22Rv1 (cell line): ENCODE results near the gene S100Z.

Experiments used
- H3K27ac ChIP-seq: fragments of 450-650 bp; 2 replicates; pipeline ENCODE4 v1.5.1; 2017
- ZFX ChIP-seq: fragments of 450-650 bp; IDR thresholded peaks from 2 replicates; pipeline ENCODE4 v1.6.1; 2017; ENCODE audit warnings: antibody characterized with exemption, borderline replicate concordance
- TF ChIP-seq, protein P1 (sequence below): fragments of 450-650 bp; IDR thresholded peaks from 2 replicates; pipeline ENCODE4 v1.5.1; 2017; ENCODE audit warnings: mild to moderate bottlenecking

S100Z gene

DNA sequence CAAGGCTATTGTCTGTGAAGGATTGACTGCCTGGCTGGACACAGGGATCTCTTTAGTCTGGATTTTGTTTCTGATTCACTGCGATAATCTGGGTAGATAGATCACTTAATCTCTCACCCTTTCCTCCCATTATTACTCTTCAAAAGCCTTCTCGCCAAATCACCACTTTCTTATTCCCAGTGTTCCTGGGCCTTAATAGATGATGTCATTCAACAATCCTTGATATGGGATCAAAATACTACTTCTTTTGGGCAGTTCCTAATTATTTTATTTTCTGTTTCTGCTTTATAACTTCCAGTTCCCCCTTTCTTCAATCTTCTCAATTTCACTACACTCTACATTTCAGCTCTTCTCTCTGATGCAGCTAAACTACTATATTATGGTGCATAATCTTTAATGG is 96.3 kb downstream of the S100Z start:
- no peak overlapping the region for H3K27ac ChIP-seq
- TF ChIP-seq, protein P1, sequence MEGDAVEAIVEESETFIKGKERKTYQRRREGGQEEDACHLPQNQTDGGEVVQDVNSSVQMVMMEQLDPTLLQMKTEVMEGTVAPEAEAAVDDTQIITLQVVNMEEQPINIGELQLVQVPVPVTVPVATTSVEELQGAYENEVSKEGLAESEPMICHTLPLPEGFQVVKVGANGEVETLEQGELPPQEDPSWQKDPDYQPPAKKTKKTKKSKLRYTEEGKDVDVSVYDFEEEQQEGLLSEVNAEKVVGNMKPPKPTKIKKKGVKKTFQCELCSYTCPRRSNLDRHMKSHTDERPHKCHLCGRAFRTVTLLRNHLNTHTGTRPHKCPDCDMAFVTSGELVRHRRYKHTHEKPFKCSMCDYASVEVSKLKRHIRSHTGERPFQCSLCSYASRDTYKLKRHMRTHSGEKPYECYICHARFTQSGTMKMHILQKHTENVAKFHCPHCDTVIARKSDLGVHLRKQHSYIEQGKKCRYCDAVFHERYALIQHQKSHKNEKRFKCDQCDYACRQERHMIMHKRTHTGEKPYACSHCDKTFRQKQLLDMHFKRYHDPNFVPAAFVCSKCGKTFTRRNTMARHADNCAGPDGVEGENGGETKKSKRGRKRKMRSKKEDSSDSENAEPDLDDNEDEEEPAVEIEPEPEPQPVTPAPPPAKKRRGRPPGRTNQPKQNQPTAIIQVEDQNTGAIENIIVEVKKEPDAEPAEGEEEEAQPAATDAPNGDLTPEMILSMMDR: no peak
- no peak for TF ChIP-seq ZFX

DNA sequence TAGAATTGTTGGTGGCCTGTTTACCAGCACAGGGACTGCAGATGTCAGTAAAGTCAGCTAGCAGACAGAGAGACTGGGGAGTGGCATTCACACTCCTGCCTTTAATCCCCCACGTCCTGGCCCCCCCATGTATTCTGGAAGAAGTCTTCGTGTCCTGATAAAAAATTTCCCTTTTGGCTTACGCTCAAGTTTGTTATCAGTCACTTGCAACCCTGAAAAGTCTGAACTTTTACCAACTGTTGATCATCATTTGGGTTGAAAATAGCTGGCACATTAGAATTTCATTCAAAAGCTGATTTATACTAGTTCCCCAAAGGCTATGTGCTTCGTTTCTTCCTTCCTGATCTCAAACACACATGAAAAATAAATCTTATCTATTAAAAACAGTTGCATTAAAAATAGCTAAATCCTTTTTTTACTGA is 97.3 kb downstream of the S100Z start:
- H3K27ac ChIP-seq: no peak overlapping the region
- TF ChIP-seq, protein P1: no peak
- no peak for TF ChIP-seq ZFX

DNA sequence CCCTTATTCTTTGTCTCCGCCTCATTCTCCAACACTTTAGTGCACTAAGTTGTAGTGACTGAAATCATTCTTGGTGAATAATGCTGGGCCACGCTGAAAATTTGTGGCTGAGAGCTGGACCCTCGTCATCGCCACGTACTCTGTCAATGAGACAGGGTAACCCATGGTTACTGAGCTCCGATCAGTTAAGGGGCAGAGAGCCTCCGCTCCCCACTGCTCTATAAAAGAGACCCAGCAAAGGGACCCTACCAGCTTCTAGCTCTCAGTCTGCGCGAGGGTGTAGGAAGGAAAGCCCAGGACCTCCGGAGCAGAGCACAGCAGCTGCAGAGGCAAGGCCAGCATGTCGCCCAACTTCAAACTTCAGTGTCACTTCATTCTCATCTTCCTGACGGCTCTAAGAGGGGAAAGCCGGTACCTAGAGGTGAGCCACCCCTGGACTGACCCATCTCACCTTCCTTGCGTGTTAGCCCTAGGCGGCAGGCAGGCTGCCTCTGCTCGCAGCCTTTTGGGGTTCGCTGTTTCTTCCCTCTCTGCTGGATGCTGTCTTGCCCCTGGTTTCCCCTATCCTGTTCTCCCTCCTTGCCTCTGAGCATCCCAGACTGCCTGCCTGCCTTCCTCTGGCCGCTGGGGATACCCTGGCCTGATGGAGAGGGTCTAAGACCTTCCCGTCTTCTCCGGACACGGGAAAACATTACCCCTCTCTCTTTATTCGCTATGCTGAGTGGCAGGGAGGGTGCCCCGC is 103.2 kb downstream of the S100Z start, which contains the start of gene CRHBP:
TSS of gene CRHBP (plus strand) at position 251 of the 742 bp plus-strand sequence. CDS start at position 341, 90 bp downstream.
- no peak within 1 kb of the TSS for H3K27ac ChIP-seq
- no peak for TF ChIP-seq ZFX
- TF ChIP-seq, protein P1: no peak

DNA sequence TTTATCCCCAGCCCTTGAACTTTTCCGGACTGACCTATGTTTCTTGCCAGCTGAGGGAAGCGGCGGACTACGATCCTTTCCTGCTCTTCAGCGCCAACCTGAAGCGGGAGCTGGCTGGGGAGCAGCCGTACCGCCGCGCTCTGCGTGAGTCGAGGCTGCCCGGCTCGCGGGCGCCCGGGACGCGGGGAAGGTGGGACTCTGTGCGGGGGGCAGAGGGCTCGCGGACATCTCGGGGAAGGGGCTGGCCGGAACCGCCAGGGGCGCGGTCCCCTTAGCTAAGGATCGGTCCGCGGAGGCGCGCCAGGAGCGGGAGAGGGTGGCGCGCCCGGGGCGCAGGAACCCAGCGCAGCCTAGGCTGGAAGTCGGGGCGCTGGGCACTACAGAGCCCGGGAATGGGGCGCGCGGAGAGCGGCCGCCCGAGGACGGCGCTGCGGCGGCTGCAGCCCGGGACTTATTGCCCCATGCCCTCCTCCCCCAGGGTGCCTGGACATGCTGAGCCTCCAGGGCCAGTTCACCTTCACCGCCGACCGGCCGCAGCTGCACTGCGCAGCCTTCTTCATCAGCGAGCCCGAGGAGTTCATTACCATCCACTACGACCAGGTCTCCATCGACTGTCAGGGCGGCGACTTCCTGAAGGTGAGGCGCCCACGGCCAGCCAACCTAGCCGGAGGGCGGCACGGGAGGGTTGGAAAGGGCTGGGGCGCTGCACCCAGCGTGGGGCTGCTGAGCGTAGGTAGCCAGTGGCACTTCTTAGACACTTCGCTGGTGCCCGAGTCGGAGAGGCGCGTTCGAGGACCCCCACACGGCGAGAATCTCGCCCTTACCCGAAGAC is 104.0 kb downstream of the S100Z start:
- TF ChIP-seq, protein P1: no peak
- TF ChIP-seq ZFX: no peak
- no peak overlapping the region for H3K27ac ChIP-seq

DNA sequence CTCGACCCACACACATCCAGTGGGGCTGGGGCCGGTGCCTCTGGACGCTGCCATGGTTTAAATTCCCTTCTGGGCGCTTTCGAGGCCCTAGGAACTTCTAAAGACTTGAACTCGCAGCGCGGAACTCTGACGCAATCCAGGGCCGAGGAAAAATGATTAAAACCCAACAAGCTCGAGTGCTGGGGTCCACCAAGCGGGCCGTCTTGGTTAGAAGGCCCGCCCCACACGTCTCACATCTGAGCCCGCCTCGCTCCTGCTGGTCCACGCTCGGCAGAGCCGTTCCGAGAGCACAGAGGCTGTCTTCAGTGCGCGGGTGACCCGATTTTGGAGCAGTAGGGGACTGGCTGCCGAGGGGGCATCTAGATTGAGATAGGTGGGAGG is 104.6 kb downstream of the S100Z start:
- H3K27ac ChIP-seq: no peak overlapping the region
- TF ChIP-seq ZFX: no peak
- TF ChIP-seq, protein P1: no peak

DNA sequence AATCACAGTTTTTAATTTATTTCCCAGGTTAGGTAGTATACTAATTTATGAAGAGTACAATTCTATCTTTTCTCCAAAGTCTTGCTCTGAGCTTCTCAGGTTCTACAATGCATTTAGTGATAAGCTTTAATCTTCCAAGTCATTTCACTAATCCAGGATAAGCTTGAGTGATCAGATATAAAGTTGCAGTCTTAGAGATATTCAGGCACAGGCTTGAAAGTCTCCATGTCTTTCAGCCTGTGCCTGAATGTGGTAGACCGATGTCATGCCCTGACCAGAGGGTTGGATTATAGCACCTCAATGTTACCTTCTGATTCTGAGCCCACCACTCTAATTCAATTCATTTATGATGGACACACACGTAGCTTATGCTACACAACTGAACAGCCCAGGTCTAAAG is 106.2 kb downstream of the S100Z start:
- TF ChIP-seq ZFX: no peak
- TF ChIP-seq, protein P1: no peak
- no peak overlapping the region for H3K27ac ChIP-seq
